ENCODE data around the gene NKD2.
"Not testable (repeated sequence)": the region's sequence is repeated elsewhere in the genome, so short reads cannot be mapped to it uniquely, and the experiment has no call there.

NKD2 gene

GRCh38 chr5:1060535-1060981 is 52.0 kb downstream of the NKD2 start:
- Histone ChIP-seq H3K9me3 (ENCODE audit: control insufficient read depth, insufficient read depth, low read length) (no peaks in the 10 kb centered on the region), H3K36me3 (ENCODE audit: insufficient read depth, low read length) (no peaks in the 10 kb centered on the region; the same call in 1 of the 2 replicates), H3K4me1 (ENCODE audit: insufficient read depth, low read length) (no peaks in the 10 kb centered on the region), H3K9ac (ENCODE audit: low read depth, low read length) (no peak overlapping the region)

DNA sequence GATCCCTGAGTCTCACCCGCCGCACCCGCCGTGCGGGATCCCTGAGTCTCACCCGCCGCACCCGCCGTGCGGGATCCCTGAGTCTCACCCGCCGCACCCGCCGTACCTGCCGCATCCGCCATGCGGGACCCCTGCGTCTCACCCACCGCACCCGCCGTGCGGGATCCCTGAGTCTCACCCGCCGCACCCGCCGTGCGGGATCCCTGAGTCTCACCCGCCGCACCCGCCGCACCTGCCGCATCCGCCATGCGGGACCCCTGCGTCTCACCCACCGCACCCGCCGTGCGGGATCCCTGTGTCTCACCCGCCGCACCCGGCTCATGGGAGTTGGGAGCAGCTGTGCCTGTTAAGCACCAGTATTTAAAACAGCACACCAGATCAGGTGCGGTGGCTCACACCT is 52.7 kb downstream of the NKD2 start:
- not testable (repeated sequence) for H3K4me1 ChIP-seq (ENCODE audit: insufficient read depth, low read length); H3K36me3 ChIP-seq (ENCODE audit: insufficient read depth, low read length); H3K9ac ChIP-seq (ENCODE audit: low read depth, low read length); H3K9me3 ChIP-seq (ENCODE audit: control insufficient read depth, insufficient read depth, low read length)

DNA sequence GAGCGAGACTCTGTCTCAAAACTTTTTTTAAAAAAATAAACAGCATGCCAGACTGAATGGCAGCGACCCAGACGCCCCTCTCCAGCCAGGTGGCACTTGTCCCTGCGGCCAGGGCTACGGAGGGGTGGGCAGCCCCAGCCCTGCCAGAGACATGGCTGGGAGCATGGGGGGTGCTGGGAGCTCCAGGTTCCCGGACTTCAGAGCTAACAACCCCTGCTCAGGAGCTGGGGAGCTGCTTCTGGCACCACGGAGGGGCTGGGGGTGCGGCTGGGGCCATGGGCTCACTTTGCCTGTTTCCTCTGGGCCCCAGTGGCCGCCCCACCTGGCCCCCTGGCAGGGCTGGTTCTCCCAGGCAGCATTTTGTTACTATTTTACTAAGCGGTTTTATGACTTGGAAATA is 53.3 kb downstream of the NKD2 start:
- Histone ChIP-seq H3K36me3 (ENCODE audit: insufficient read depth, low read length) (no peaks in the 10 kb centered on the region; the same call in 1 of the 2 replicates), H3K9ac (ENCODE audit: low read depth, low read length) (no peak overlapping the region)

GRCh38 chr5:1062761-1063568 is 54.4 kb downstream of the NKD2 start:
- Histone ChIP-seq H3K4me1 (ENCODE audit: insufficient read depth, low read length) (no peaks in the 10 kb centered on the region), H3K9me3 (ENCODE audit: control insufficient read depth, insufficient read depth, low read length) (no peaks in the 10 kb centered on the region), H3K36me3 (ENCODE audit: insufficient read depth, low read length) (no peaks in the 10 kb centered on the region), H3K9ac (ENCODE audit: low read depth, low read length) (no peak overlapping the region)

More for the DNA sequence above, 53.3 kb downstream of the NKD2 start:
- H3K4me1 ChIP-seq (ENCODE audit: insufficient read depth, low read length) = no peaks in the 10 kb centered on the region
- H3K9me3 ChIP-seq (ENCODE audit: control insufficient read depth, insufficient read depth, low read length) = no peaks in the 10 kb centered on the region

DNA sequence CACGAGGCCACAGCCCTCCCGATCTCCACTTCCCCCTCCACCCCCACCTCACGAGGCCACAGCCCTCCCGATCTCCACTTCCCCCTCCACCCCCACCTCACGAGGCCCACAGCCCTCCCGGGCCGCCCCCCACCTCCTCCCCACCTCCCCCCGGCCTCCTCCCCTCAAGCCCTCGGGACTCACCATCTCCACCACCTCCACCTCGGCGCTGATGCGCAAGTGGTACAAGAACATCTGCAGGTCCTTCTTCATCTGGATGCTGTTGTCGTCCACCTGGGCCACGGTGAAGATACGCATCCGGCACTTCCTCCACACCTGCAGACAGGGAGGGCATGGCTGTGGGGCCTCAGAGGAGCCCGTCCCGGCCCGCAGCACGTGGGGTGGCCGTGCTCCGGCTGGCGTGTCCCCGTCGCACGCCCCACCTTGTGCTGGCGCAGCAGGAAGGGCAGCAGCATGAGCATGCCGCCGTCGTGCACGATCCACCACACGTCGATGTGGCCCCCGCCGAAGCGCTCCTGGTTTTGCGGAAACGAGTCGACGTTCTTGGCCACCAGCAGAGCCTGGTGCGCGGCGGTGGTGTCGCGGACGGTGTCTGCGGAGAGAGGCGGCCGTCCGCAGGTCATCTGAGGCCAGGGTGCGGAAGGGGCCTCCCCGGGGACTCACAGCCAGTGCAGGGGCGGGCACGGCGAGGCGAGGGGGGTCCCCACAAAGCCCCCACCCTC is 55.2 kb downstream of the NKD2 start:
- no peaks in the 10 kb centered on the region for H3K9me3 ChIP-seq (ENCODE audit: control insufficient read depth, insufficient read depth, low read length)
- H3K9ac ChIP-seq (ENCODE audit: low read depth, low read length) = no peak overlapping the region
- no peaks in the 10 kb centered on the region for H3K36me3 ChIP-seq (ENCODE audit: insufficient read depth, low read length)
- H3K4me1 ChIP-seq (ENCODE audit: insufficient read depth, low read length) = no peaks in the 10 kb centered on the region

DNA sequence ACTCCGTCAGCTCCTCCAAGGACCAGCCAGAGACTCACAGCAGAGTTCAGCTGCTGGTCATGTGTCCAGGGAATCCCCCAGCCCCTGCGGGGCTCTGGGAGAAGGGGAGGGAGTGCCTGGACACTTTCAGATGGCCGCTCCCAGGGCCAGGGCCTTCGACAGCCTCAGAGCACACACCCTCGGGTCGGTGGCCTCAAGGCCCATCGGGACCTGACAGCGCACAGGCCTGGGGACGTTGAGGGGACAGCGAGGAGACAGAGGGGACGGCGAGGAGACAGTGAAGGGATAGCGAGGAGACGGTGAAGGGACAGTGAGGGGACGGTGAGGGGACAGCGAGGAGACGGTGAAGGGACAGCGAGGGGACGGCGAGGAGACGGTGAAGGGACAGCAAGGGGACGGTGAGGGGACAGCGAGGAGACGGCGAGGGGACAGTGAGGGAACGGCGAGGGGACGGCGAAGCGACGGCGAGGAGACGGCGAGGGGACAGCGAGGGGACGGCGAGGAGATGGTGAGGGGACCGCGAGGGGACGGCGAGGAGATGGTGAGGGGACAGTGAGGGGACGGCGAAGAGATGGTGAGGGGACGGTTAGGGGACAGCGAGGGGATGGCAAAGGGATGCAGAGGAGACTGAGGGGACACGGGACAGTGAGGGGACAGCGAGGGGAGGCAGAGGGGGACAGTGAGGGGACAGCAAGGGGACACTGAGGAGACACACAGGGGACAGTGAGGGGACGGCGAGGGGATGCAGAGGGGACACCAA is 56.0 kb downstream of the NKD2 start:
- Histone ChIP-seq H3K36me3 (ENCODE audit: insufficient read depth, low read length) (no peaks in the 10 kb centered on the region), H3K9ac (ENCODE audit: low read depth, low read length) (no peak overlapping the region), H3K9me3 (ENCODE audit: control insufficient read depth, insufficient read depth, low read length) (no peaks in the 10 kb centered on the region), H3K4me1 (ENCODE audit: insufficient read depth, low read length) (no peaks in the 10 kb centered on the region)

GRCh38 chr5:1065143-1065750 is 56.6 kb downstream of the NKD2 start:
- H3K9ac ChIP-seq (ENCODE audit: low read depth, low read length) = no peak overlapping the region
- no peaks in the 10 kb centered on the region for H3K36me3 ChIP-seq (ENCODE audit: insufficient read depth, low read length)
- H3K4me1 ChIP-seq (ENCODE audit: insufficient read depth, low read length) = no peaks in the 10 kb centered on the region
- H3K9me3 ChIP-seq (ENCODE audit: control insufficient read depth, insufficient read depth, low read length) = no peaks in the 10 kb centered on the region

DNA sequence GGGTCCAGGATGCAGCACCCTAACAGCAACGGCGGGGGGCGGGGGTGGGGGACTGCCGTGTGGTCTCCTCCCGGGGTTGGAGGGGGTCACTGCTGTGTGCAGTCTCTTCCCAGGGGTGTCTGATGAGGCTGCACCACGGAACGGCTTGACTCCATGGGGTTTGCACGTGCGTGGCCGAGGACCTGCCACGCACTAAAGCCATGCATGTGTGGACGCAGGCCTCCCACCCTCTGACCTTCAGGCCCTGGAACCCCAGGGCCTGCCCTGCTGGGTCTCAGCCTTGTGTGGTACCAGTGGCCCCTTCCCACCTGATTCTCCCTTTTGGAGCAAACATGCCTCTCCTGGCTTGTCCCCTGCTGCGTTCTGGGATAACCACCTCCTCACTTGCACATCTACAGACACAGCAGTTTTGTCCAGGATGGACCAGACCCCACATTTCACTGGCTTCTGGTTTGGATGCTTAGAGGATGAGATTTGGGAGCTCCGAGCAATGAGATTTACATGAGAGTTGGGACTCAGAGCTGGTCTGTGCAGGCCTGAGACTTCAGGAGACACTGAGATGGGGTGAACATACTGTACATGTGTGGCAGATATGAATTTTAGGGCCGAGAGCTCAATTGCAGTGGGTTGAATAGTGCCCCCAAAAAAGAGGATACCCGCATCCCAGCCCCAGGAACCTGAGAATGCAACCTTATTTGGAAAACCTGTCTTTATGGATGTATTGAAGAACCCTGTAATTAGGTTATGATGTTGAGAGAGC is 57.5 kb downstream of the NKD2 start:
- H3K4me1 ChIP-seq (ENCODE audit: insufficient read depth, low read length) = no peaks in the 10 kb centered on the region
- H3K36me3 ChIP-seq (ENCODE audit: insufficient read depth, low read length) = no peaks in the 10 kb centered on the region
- no peak overlapping the region for H3K9ac ChIP-seq (ENCODE audit: low read depth, low read length)
- no peaks in the 10 kb centered on the region for H3K9me3 ChIP-seq (ENCODE audit: control insufficient read depth, insufficient read depth, low read length)

GRCh38 chr5:1066676-1067075 is 58.1 kb downstream of the NKD2 start:
- H3K9ac ChIP-seq (ENCODE audit: low read depth, low read length) = no peak overlapping the region
- no peaks in the 10 kb centered on the region for H3K9me3 ChIP-seq (ENCODE audit: control insufficient read depth, insufficient read depth, low read length)
- no peaks in the 10 kb centered on the region for H3K4me1 ChIP-seq (ENCODE audit: insufficient read depth, low read length)
- no peaks in the 10 kb centered on the region for H3K36me3 ChIP-seq (ENCODE audit: insufficient read depth, low read length)

GRCh38 chr5:1067141-1068121 is 58.8 kb downstream of the NKD2 start:
- Histone ChIP-seq H3K36me3 (ENCODE audit: insufficient read depth, low read length) (no peaks in the 10 kb centered on the region), H3K4me1 (ENCODE audit: insufficient read depth, low read length) (no peaks in the 10 kb centered on the region), H3K9ac (ENCODE audit: low read depth, low read length) (no peak overlapping the region), H3K9me3 (ENCODE audit: control insufficient read depth, insufficient read depth, low read length) (no peaks in the 10 kb centered on the region)

DNA sequence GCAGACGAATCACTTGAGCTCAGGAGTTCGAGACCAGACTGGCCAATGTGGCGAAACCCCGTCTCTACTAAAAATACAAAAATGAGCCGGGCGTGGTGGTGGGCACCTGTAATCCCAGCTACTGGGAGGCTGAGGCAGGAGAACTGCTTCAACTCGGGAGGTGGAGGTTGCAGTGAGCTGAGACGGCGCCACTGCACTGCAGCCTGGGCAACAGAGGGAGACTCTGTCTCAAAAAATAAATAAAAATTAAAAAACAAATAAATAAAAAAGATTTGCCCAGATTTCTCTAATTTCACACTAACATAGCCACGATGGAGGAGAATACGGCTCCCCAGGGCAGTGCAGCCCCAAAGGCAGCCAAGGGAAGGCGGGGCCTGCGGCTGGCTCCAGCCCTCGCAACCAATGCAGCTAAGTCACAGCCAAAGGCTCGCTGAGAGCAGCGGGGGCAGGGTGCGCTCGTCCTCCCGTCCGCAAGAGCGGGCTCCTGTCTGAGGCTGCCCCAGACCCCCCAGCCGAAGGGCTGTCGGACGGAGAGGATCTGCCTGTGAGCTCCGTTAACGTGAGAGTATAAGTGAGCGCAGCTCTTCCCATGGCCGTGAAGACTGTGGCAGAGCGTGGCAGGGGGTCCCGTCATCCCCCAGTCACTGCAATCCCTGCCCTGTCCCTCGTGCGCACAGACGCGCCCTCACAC is 59.7 kb downstream of the NKD2 start:
- Histone ChIP-seq H3K9ac (ENCODE audit: low read depth, low read length) (no peak overlapping the region), H3K4me1 (ENCODE audit: insufficient read depth, low read length) (no peaks in the 10 kb centered on the region), H3K9me3 (ENCODE audit: control insufficient read depth, insufficient read depth, low read length) (no peaks in the 10 kb centered on the region), H3K36me3 (ENCODE audit: insufficient read depth, low read length) (no peaks in the 10 kb centered on the region)

DNA sequence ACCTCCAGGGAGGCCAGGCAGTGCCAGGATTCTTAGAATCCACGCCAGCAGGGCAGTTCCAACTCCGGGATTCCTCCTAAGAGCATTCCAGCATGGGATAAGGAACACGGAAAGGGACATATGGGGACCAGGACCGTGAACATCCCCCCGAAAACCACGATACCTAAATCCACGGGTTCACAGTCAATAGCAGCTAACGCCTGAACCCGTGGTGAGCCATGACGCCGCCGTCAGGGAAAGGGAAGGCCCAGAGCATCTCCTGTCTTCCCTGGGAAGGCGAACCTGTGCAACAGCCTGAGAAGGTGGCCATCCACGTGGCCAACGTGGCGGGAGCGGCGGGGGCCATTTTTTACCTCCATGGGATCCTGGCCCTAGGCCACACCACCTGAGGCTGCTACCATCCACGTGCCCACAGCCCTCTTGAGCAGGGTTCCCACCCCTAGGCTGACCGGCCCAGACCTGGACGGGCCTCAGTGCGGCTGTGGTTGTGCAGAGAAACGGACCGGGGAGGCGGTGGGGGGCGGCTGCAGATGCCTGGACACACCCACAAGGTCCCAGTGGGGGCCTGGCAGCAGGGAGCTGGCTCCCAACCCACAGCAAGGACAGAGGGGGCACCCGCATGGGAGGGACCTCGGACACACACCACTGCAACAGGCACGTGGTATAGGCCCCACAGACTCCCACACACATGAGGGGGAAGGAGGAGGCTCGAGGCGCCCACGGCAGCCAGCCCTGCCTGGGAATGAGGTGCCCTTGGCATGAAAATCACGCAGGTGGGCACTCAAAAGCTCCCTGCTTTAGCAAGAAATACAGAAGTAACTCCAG is 60.5 kb downstream of the NKD2 start:
- Histone ChIP-seq H3K4me1 (ENCODE audit: insufficient read depth, low read length) (no peaks in the 10 kb centered on the region), H3K36me3 (ENCODE audit: insufficient read depth, low read length) (no peaks in the 10 kb centered on the region), H3K9me3 (ENCODE audit: control insufficient read depth, insufficient read depth, low read length) (no peaks in the 10 kb centered on the region), H3K9ac (ENCODE audit: low read depth, low read length) (no peak overlapping the region)
